ENCODE measurements around the gene SNTA1.

GRCh38 chr20:33387177-33387576 is 56.4 kb downstream of the SNTA1 start:
- TF ChIP-seq EZH2 (IDR thresholded peaks at IDR 0.05; ENCODE audit: low read length) (no peak), CTCF (optimal IDR thresholded peaks at IDR 0.05 in 1 of 3, IDR thresholded peaks at IDR 0.05 in 1 of 3, conservative IDR thresholded peaks at IDR 0.05 in 1 of 3; ENCODE audit: extremely low read depth in 1 of 3, insufficient read depth in 2 of 3, low read length in 3 of 3) (no peak)
